GM23248 (cell line): Measurements from ENCODE around the gene OSBP2.

Experiments
- EZH2 ChIP-seq: fragments of 200-600 bp; sonication (generic); IDR thresholded peaks from 2 replicates; pipeline ENCODE4 v1.6.1; 2018; ENCODE audit warnings: antibody characterized with exemption, mild to moderate bottlenecking; ENCODE audit not compliant: insufficient read depth, poor library complexity, severe bottlenecking
- EZH2phosphoT487 ChIP-seq: fragments of 200-600 bp; sonication (generic); IDR thresholded peaks from 2 replicates; pipeline ENCODE4 v1.6.1; 2018; ENCODE audit warnings: antibody characterized with exemption, moderate library complexity, mild to moderate bottlenecking, low read depth; ENCODE audit not compliant: insufficient read depth

GRCh38 chr22:30884211-30885000, 189.7 kb downstream of the OSBP2 start:
- TF ChIP-seq EZH2 (no peak), EZH2phosphoT487 (no peak)
